Activated CD8-positive, alpha-beta memory T cell treated with anti-CD3 and anti-CD28 coated beads for 4 hours (primary cell): Measurements from ENCODE around the gene TKTL1.
"Not testable (repeated sequence)": the region's sequence is repeated elsewhere in the genome, so short reads cannot be mapped to it uniquely, and the experiment has no call there.

ENCODE experiments used
- DNase-seq, 2 donors: peaks; one replicate each; pipeline ENCODE4 v3.0.0-alpha.2; 2020; ENCODE audit warnings: low read depth in 2 of 2

TKTL1 gene

GRCh38 chrX:154343620-154344019 is 48.0 kb downstream of the TKTL1 start:
- not testable (repeated sequence) for DNase-seq

- DNase-seq, result no peak
These were observed 52.5 kb downstream of the TKTL1 start for GRCh38 chrX:154348114-154348531.

GRCh38 chrX:154348646-154349358 is 53.2 kb downstream of the TKTL1 start:
- no peak for DNase-seq

GRCh38 chrX:154349359-154349935 is 53.9 kb downstream of the TKTL1 start:
- no peak for DNase-seq

- DNase-seq, result no peak
These were observed 54.4 kb downstream of the TKTL1 start for GRCh38 chrX:154349979-154350378.

- no peak for DNase-seq
These were observed 55.0 kb downstream of the TKTL1 start for GRCh38 chrX:154350429-154351182.

- DNase-seq, result no peak
These were observed 55.8 kb downstream of the TKTL1 start for GRCh38 chrX:154351183-154352011.

GRCh38 chrX:154352012-154352401 is 56.4 kb downstream of the TKTL1 start:
- no peak for DNase-seq

- no peak for DNase-seq
These were observed 56.9 kb downstream of the TKTL1 start for GRCh38 chrX:154352466-154352865.

GRCh38 chrX:154353172-154353843 is 57.7 kb downstream of the TKTL1 start:
- no peak for DNase-seq

GRCh38 chrX:154354013-154354412 is 58.4 kb downstream of the TKTL1 start:
- no peak for DNase-seq

- DNase-seq, result no peak
These were observed 58.9 kb downstream of the TKTL1 start for GRCh38 chrX:154354516-154354915.

- DNase-seq, result no peak
These were observed 59.6 kb downstream of the TKTL1 start for GRCh38 chrX:154355094-154355775.

- DNase-seq, result no peak
These were observed 60.2 kb downstream of the TKTL1 start for GRCh38 chrX:154355776-154356140.

GRCh38 chrX:154356596-154356995 is 61.0 kb downstream of the TKTL1 start:
- no peak for DNase-seq

- no peak for DNase-seq
These were observed 61.6 kb downstream of the TKTL1 start for GRCh38 chrX:154357205-154357604.

- DNase-seq, result no peak
These were observed 62.4 kb downstream of the TKTL1 start for GRCh38 chrX:154358011-154358410.

GRCh38 chrX:154358829-154359228 is 63.2 kb downstream of the TKTL1 start:
- DNase-seq, result no peak

GRCh38 chrX:154359362-154360154 is 64.0 kb downstream of the TKTL1 start:
- DNase-seq, result no peak

GRCh38 chrX:154360155-154360713 is 64.6 kb downstream of the TKTL1 start:
- DNase-seq, result no peak
